ENCODE results near the gene KAT2B.

KAT2B gene

GRCh38 chr3:20072422-20072821 is 32.2 kb downstream of the KAT2B start:
- no peak overlapping the region for H3K4me3 ChIP-seq (ENCODE audit: control insufficient read depth, low read depth, low read length)
- DNase-seq (ENCODE audit: low read depth): no peak
- TF ChIP-seq, protein P1, sequence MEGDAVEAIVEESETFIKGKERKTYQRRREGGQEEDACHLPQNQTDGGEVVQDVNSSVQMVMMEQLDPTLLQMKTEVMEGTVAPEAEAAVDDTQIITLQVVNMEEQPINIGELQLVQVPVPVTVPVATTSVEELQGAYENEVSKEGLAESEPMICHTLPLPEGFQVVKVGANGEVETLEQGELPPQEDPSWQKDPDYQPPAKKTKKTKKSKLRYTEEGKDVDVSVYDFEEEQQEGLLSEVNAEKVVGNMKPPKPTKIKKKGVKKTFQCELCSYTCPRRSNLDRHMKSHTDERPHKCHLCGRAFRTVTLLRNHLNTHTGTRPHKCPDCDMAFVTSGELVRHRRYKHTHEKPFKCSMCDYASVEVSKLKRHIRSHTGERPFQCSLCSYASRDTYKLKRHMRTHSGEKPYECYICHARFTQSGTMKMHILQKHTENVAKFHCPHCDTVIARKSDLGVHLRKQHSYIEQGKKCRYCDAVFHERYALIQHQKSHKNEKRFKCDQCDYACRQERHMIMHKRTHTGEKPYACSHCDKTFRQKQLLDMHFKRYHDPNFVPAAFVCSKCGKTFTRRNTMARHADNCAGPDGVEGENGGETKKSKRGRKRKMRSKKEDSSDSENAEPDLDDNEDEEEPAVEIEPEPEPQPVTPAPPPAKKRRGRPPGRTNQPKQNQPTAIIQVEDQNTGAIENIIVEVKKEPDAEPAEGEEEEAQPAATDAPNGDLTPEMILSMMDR (conservative IDR thresholded peaks at IDR 0.05; ENCODE audit: control insufficient read depth, insufficient read depth, low read depth, low read length): no peak

GRCh38 chr3:20073068-20073467 is 32.8 kb downstream of the KAT2B start:
- TF ChIP-seq, protein P1 (conservative IDR thresholded peaks at IDR 0.05; ENCODE audit: control insufficient read depth, insufficient read depth, low read depth, low read length): no peak
- no peak for DNase-seq (ENCODE audit: low read depth)
- H3K4me3 ChIP-seq (ENCODE audit: control insufficient read depth, low read depth, low read length): no peak overlapping the region

DNA sequence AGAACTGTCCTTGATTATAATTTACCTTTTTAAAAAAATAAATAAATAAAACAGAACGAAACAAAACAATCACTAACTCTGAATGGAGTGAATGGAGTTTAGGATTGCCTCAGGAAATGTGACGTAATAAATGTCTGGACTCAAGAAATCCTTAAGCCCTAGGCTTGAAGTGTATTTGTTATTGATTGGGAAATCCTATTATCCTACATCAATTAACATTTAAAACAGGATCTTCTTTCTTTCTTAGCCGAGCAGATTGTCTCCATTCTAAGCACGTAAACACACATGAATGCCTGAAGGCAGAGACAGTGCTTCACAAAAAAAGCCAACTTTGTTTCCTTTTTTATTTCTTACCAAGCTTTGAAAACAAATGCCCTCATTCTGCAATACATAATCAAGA is 33.4 kb downstream of the KAT2B start:
- DNase-seq (ENCODE audit: low read depth): no peak
- TF ChIP-seq, protein P1 (conservative IDR thresholded peaks at IDR 0.05; ENCODE audit: control insufficient read depth, insufficient read depth, low read depth, low read length): no peak
- no peak overlapping the region for H3K4me3 ChIP-seq (ENCODE audit: control insufficient read depth, low read depth, low read length)

DNA sequence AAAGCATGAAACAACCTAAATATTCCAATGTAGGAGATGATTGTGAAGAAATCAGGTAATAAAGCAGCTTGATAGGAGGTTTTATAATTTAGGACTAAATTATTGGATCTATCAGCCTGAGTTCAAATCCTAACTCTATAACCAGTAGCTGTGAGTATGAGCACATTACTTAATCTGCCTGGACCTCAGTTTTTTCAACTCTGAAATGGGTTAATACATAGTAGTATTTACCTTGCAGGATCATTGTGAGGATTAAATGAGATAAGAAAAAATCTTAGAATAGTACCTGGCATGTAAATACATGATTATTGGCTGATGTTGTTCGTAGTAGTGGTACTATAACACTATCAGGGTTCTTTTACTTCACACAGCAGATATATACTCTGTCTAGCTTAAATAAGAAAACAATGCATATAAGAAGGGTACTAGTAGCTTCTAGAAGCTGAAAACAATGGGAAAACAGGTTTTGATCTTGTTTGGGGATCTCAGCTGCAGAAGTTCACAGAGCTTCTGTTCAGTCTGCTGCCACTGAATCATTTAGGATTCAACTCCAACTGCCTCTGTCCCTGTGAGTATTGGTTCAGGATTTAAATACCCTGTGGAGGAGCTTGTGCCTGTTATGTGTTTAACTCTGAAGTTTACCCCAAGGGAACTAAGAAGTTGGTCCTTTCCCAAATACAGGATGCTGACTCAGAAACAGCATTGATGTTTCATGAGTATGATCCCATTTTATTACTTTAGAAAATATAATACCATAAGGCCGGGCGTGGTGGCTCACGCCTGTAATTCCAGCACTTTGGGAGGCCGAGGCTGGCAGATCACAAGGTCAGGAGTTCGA is 34.2 kb downstream of the KAT2B start:
- peak; percentile 84 for DNase-seq (ENCODE audit: low read depth)
- no peak overlapping the region for H3K4me3 ChIP-seq (ENCODE audit: control insufficient read depth, low read depth, low read length)
- TF ChIP-seq, protein P1 (conservative IDR thresholded peaks at IDR 0.05; ENCODE audit: control insufficient read depth, insufficient read depth, low read depth, low read length): no peak

DNA sequence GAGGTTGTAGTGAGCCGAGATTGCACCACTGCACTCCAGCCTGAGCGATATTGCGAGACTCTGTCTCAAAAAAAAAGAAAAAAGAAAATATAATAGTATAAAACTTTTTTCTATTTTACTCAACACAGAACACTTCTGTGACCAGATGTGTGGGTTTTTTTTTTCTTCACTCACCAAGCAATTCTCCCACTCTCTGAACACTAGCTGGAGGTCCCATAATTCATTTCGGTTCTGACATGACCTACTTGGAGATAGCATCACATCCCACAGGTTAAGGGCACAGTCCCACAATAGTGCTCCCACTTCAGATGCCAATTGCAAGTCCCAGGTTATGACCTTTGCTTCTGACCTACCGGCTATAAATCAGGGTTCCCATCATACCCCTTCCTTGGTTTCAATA is 35.0 kb downstream of the KAT2B start:
- DNase-seq (ENCODE audit: low read depth): no peak
- H3K4me3 ChIP-seq (ENCODE audit: control insufficient read depth, low read depth, low read length): no peak overlapping the region
- TF ChIP-seq, protein P1 (conservative IDR thresholded peaks at IDR 0.05; ENCODE audit: control insufficient read depth, insufficient read depth, low read depth, low read length): no peak

GRCh38 chr3:20076296-20076997 is 36.2 kb downstream of the KAT2B start:
- no peak overlapping the region for H3K4me3 ChIP-seq (ENCODE audit: control insufficient read depth, low read depth, low read length)
- TF ChIP-seq, protein P1 (conservative IDR thresholded peaks at IDR 0.05; ENCODE audit: control insufficient read depth, insufficient read depth, low read depth, low read length): no peak
- DNase-seq (ENCODE audit: low read depth): no peak

Measured in fibroblast of mammary gland (primary cell).